ENCODE data around the gene CSMD2. TPM values are rescaled to one million over a fixed set of nuclear protein-coding genes. Genes with fewer than 3 reads are reported as not detected.

Gene CSMD2
- total RNA-seq, 1 donor from 2014 or later: under 0.01 TPM

- no peak for DNase-seq (ENCODE audit: low read depth in 2 of 2)
Measured at GRCh38 chr1:33906156-33906555, 258.9 kb downstream of the CSMD2 start.

DNA sequence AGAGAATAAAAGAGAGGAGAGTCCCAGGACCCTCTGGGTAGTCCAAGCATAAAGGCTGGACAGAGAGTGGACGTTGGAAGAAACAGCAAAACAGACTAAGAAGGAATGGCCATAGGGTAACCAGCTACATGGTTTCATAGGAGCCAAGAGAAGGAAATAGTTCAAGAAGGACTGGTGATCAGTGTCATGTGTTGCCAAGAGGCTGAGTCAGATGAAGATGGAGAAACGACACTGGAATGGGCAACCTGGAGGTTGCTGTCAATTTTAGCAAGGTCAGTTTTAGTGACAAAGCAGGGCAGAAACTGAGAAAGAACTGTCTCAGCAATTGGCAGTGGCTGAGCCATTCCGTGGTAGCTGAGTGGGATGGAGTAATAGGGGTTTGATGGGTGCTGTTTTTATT is 259.8 kb downstream of the CSMD2 start:
- DNase-seq (ENCODE audit: low read depth in 2 of 2): no peak

- DNase-seq (ENCODE audit: low read depth in 2 of 2): no peak
Measured at GRCh38 chr1:33903210-33903589, 261.8 kb downstream of the CSMD2 start.

DNA sequence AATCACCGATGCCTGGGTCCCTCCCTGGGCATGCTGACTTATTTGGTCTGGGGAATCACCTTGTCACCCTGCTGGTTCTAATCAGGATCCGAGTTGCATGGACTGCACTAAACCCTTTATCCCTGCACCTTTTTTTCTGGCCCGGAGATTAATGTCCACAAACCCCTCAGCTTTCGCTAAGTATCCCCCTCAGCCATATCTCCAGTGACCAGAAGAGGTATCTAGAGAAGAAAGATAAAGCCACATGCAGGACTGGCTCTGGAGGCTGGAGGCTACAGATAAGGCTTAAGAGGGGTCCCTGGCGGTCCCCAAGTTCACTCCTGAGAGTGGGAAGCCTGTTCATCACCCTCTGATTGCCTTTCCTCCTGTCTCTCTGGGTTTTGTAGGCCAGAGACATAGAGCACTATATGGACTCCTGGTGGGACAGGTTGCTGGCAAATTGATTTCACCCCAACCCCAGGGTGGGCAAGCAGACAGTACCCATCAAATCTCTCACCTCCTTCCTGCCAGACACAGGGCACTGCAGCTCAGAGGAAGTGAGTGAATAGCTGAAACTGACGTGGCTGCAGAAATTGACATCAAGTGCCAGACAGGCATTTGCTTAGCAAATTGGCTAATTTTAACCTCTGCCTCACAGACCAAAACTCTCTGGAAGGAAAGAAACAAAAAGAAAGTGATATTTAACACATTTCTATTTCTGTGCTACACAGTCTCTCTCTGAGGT is 262.4 kb downstream of the CSMD2 start:
- no peak for DNase-seq (ENCODE audit: low read depth in 2 of 2)

- no peak for DNase-seq (ENCODE audit: low read depth in 2 of 2)
Measured at GRCh38 chr1:33899746-33900145, 265.3 kb downstream of the CSMD2 start.

DNA sequence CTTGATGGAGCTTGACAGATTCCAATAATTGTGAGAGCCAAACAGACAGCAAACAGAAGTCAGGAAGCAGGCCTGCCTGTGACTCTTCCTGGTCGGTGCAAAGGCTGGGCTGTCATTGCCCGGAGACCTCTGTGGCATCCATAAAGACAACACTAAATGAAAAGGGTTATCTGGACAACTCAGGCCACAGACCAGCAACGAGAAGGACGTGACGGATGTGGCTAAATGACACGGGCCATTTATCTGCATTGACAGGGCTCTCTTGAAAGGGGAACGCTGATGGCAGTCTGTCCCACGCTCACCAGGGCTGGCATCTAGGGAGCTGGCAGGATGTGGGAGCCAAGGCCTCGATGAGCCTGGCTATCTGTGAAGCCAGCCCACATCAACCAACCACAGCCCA is 266.1 kb downstream of the CSMD2 start:
- DNase-seq (ENCODE audit: low read depth in 2 of 2): no peak

DNA sequence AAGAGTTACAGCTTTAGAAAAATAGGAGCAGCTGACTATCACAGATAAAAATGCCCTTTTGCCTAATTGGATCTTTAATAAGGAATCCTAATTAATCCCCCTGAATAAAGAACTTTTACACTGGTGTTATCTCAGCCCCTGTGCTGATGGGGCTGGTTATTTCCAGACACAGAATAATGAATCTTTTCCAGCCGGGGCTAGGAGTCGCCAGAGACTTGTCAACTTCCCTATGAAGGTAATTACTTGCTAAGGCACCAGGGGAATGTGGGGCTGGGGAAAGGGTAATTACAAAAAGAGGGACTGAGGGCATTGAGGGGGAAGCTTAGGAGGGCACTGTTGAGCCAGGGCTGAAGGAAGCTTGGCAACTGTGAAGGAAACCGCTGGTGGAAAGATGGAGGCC is 266.6 kb downstream of the CSMD2 start:
- DNase-seq (ENCODE audit: low read depth in 2 of 2): no peak

DNA sequence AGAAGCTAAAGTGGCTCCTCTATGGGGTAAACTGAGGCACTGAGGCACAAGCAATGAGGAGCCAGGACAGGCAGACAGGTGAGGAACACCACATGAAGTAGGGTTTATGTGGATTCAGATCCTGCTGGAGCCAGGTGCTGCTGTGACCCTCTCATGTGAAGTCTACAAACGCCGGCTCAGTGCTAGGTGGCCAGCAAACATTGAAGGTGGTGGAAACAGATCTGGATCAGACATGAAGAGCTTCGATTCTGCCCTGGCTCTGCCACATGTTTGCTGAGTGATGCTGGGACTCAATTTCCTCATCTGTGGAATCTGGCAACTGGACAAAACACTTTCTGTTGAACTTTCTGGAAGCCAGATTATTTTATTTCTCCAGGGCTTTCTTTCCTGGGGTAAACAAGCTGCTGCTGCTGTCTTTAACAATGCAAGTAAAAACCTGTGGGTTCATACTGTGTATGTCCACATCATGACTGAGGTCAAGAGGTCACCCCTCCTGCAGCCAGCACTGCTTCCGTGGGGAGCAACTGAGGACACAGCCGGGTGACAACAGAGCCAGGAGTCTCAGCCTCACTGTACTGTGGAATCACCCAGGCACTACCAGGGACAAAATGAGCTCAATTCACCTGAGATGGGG is 267.8 kb downstream of the CSMD2 start:
- no peak for DNase-seq (ENCODE audit: low read depth in 2 of 2)

DNA sequence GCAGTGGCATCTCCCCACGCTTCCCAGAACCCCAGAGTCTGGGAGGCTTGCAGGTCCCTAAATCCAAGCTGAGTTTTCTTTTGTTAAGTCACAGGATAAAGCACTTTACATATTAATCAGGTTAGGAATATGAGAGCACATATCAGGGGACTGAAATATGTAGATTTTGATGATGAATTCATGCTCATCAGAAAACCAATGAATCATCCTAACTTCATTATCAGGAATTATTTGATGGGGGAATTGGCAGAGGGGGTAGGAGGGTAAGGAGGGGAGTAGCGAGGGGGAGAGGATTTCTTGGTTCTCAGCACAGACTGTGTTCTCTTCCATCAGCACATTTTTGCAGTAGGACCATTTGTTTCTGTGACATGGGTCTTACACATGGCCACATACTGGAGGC is 269.1 kb downstream of the CSMD2 start:
- no peak for DNase-seq (ENCODE audit: low read depth in 2 of 2)

DNA sequence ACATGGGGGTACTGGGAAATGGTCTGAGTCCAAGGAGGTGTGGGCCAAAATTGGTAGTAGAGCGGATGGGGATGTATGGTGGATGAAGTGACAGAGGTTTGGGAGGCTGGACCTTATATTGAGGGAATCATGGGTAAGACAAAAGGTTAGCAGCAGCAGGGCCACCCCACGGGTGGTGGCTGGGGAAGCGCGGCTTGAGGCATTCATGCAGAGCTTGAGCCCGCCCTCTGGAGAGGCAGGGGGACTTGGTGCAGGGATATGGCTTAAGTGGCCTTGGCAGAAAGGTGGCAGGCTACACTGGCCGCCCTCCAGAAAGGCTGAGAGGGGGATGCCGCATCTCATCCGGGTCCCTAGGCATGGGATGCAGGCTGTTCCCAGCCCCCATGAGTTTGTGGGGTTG is 269.6 kb downstream of the CSMD2 start:
- DNase-seq (ENCODE audit: low read depth in 2 of 2): no peak

GRCh38 chr1:33893147-33893830 is 271.7 kb downstream of the CSMD2 start:
- DNase-seq (ENCODE audit: low read depth in 2 of 2): no peak

- DNase-seq (ENCODE audit: low read depth in 2 of 2): no peak
Measured at GRCh38 chr1:33886496-33886895, 278.5 kb downstream of the CSMD2 start.

- DNase-seq (ENCODE audit: low read depth in 2 of 2): no peak
Measured at GRCh38 chr1:33880305-33880704, 284.7 kb downstream of the CSMD2 start.

GRCh38 chr1:33878392-33878791 is 286.6 kb downstream of the CSMD2 start:
- DNase-seq (ENCODE audit: low read depth in 2 of 2): no peak

- no peak for DNase-seq (ENCODE audit: low read depth in 2 of 2)
Measured at GRCh38 chr1:33876970-33877650, 287.9 kb downstream of the CSMD2 start.

- no peak for DNase-seq (ENCODE audit: low read depth in 2 of 2)
Measured at GRCh38 chr1:33875862-33876261, 289.2 kb downstream of the CSMD2 start.

DNA sequence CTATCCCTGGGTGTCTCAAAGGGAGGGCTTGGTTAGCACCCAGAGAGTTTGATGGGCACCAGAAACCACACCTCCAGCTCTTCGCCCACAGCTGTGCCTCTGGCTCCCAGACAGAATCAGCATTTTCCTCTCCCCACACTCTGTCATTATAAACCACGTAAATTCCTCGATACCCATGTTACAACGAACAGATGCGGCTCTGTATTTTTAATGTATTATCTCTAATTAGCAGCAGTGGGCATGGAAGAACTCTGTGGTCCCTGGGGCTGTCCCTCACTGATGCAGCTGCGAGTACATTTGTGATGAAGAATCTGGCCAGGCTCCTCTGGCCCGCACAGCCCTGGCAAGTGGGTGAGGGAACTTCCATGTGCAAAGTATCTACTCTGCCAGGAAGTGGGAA is 290.4 kb downstream of the CSMD2 start:
- DNase-seq (ENCODE audit: low read depth in 2 of 2): no peak

- DNase-seq (ENCODE audit: low read depth in 2 of 2): no peak
Measured at GRCh38 chr1:33872683-33873082, 292.3 kb downstream of the CSMD2 start.

DNA sequence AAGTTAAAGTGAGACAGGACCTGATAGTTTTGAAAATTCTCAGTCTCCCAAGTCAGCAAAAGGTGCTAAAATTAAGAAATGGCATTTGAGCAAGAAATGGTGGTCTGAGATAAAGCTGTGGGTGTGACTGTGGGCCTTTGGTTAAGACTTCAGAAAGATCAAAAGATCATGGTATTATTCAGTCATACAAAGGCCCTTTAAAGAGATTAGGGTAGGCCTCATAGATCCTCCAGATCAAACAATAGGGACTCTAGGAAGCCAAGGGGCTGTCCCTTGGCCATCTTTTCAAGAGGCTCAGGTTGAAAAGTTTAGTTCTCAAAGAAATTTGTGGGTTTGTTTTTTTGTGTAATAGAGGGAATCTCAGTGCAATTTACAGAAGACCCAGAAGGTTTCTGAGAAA is 292.8 kb downstream of the CSMD2 start:
- DNase-seq (ENCODE audit: low read depth in 2 of 2): no peak

GRCh38 chr1:33867684-33868083 is 297.3 kb downstream of the CSMD2 start:
- no peak for DNase-seq (ENCODE audit: low read depth in 2 of 2)

DNA sequence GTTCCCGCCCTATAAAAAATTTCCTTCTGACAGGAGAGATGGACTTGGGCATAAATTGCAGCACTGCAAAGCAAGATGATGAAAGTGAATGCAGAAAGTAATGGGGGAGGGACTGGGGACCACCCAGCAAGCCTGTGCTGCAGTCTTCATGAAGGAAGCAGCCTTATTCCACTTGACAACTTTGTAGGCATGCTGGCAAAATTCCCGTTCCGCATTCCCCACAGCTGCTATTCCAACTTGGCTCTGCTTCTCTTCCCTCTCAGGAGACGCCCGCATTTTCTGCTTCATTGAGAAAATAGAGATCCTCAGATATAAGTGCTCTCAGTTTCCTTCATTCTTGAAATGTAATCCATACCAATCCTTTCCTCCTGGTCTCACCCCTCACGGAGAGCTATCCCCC is 298.7 kb downstream of the CSMD2 start:
- no peak for DNase-seq (ENCODE audit: low read depth in 2 of 2)

All from dermis microvascular lymphatic vessel endothelial cell (primary cell).